ENCODE measurements around the gene SHANK2.

- TF ChIP-seq CTCF (IDR thresholded peaks at IDR 0.05; ENCODE audit: low read length) (no peak), EZH2phosphoT487 (IDR thresholded peaks at IDR 0.05; ENCODE audit: low read length) (no peak)
Measured at GRCh38 chr11:71222318-71223080, 29.9 kb downstream of the SHANK2 start.

Measured in MM.1S (cell line).